K562 (cell line): ENCODE data around the gene IGSF21. TPM values are rescaled to one million over a fixed set of nuclear protein-coding genes. Genes with fewer than 3 reads are reported as not detected.

ENCODE experiments used
- ATAC-seq: fragments of 200-7000 bp; cut with Tn5 transposase; 3 replicates; pipeline ENCODE4 v1.9.1; 2020; ENCODE audit warnings: moderate library complexity
- BruUV-seq: library from RNA; stranded (reverse); fragments of 400-500 nt; replicated peaks from 2 replicates; lab custom pipeline; 2021; lab: Mats Ljungman, UMichigan
- CTCF ChIA-PET: fragments of 300-600 bp; formaldehyde crosslinking; extraction: SDS; loops from one replicate; lab custom pipeline; 2021; ENCODE audit warnings: low intra/inter-chr PET ratio; lab: Yijun Ruan, JAX
- POLR2A ChIA-PET: fragments of 300-600, 350-650 bp; sonication (Branson Sonifier 250); formaldehyde crosslinking; extraction: SDS; loops from one replicate; lab custom pipeline; 2021; ENCODE audit warnings: antibody characterized with exemption, inconsistent platforms; lab: Yijun Ruan, JAX
- DNase-seq, 4 experiments: peaks; one replicate each; pipeline versions ENCODE4 v3.0.0 to v3.0.0-alpha.2; 2011 to 2018; ENCODE audit warnings: low spot score in 3 of 4, mixed read lengths in 3 of 4; ENCODE audit errors: extremely low read depth in 1 of 4
- FAIRE-seq: peaks from 2 replicates; lab custom pipeline; 2011; peaks lifted over from hg19 to GRCh38; lab: Jason Lieb, UNC
- H2AFZ ChIP-seq: 2 replicates; pipeline ENCODE4 v1.6.0; 2011; ENCODE audit warnings: low read depth, low read length, control low read depth, inconsistent platforms
- H3K27ac ChIP-seq: fragments of 200-600 bp; 3 replicates; pipeline ENCODE4 v1.8.0; 2011; ENCODE audit warnings: low read depth, mild to moderate bottlenecking, control low read depth, inconsistent platforms, low read length, moderate library complexity, mixed read lengths; ENCODE audit errors: extremely low read depth
- H3K27me3 ChIP-seq, 2 experiments: fragments of 300-600 bp in 1 of 2; 2 replicates in 1 of 2; 3 replicates in 1 of 2; pipeline versions ENCODE4 v1.6.0 to v1.8.0; 2011; ENCODE audit warnings: inconsistent platforms in 2 of 2, low read length in 2 of 2, mild to moderate bottlenecking in 1 of 2, mixed read lengths in 1 of 2, moderate library complexity in 1 of 2; ENCODE audit not compliant: control insufficient read depth in 2 of 2, insufficient read depth in 2 of 2
- H3K36me3 ChIP-seq: fragments of 300-600 bp; 3 replicates; pipeline ENCODE4 v1.8.0; 2011; ENCODE audit warnings: mild to moderate bottlenecking, low read length, inconsistent platforms; ENCODE audit not compliant: control insufficient read depth, insufficient read depth
- H3K4me1 ChIP-seq, 2 experiments: fragments of 200-600 bp in 1 of 2; replicated peaks in 1 of 2; 2 replicates in 1 of 2; 3 replicates in 1 of 2; pipeline versions ENCODE4 v1.5.1 to v1.8.0; 2011; ENCODE audit warnings: inconsistent platforms in 2 of 2, low read length in 2 of 2, mild to moderate bottlenecking in 1 of 2, mixed read lengths in 1 of 2, moderate library complexity in 1 of 2; ENCODE audit not compliant: control insufficient read depth in 2 of 2, insufficient read depth in 2 of 2
- H3K4me2 ChIP-seq: 2 replicates; pipeline ENCODE4 v1.6.1; 2011; ENCODE audit warnings: low read length, control low read depth, inconsistent platforms, mixed read lengths; ENCODE audit not compliant: insufficient read depth
- H3K4me3 ChIP-seq: fragments of 200-600 bp; sonication (generic), shearing (Covaris generic); 2 replicates; pipeline ENCODE4 v1.5.1; 2016; ENCODE audit warnings: control low read depth, inconsistent platforms
- H3K79me2 ChIP-seq: fragments of 200-600 bp; 3 replicates; pipeline ENCODE4 v1.8.0; 2011; ENCODE audit warnings: low read length, inconsistent platforms; ENCODE audit not compliant: control insufficient read depth, insufficient read depth
- H3K9ac ChIP-seq, 2 experiments: 2 replicates each; pipeline versions ENCODE4 v1.6.0 to v1.6.1; 2011; ENCODE audit warnings: low read depth in 2 of 2, low read length in 2 of 2, control low read depth in 1 of 2, inconsistent platforms in 1 of 2, mild to moderate bottlenecking in 1 of 2, mixed read lengths in 1 of 2; ENCODE audit not compliant: insufficient read depth in 1 of 2
- H3K9me1 ChIP-seq: one replicate; pipeline ENCODE4 v1.6.0; 2011; ENCODE audit warnings: inconsistent platforms, mild to moderate bottlenecking, low read length, moderate library complexity; ENCODE audit not compliant: control insufficient read depth, insufficient read depth
- H3K9me3 ChIP-seq: replicated peaks from 2 replicates; pipeline ENCODE4 v1.5.1; 2011; ENCODE audit warnings: low read depth, low read length, inconsistent platforms; ENCODE audit not compliant: control insufficient read depth, insufficient read depth
- H4K20me1 ChIP-seq: replicated peaks from 2 replicates; pipeline ENCODE4 v1.6.1; 2011; ENCODE audit warnings: low read length, inconsistent platforms, mixed read lengths; ENCODE audit not compliant: control insufficient read depth, insufficient read depth
- ATF7 ChIP-seq: fragments of 450-650 bp; IDR thresholded peaks from 2 replicates; pipeline ENCODE4 v1.7.1; 2014; ENCODE audit warnings: mild to moderate bottlenecking, moderate library complexity
- C11orf30 ChIP-seq: fragments of 450-650 bp; IDR thresholded peaks from 2 replicates; pipeline ENCODE4 v1.6.1; 2016; ENCODE audit warnings: low read depth, mild to moderate bottlenecking
- EHMT2 ChIP-seq: fragments of 450-650 bp; IDR thresholded peaks from 2 replicates; pipeline ENCODE4 v1.6.1; 2018; ENCODE audit warnings: antibody characterized with exemption
- ETV5 ChIP-seq: sonication (generic); formaldehyde crosslinking; IDR thresholded peaks from 2 replicates; pipeline ENCODE4 v1.4.0; 2020; ENCODE audit warnings: low read depth, mild to moderate bottlenecking, missing genetic modification reagents
- FOSL1 ChIP-seq: fragments of 200-800 bp; sonication (Bioruptor generic); conservative IDR thresholded peaks from 2 replicates; pipeline ENCODE4 v1.6.1; 2016; ENCODE audit warnings: missing genetic modification characterization, missing compliant biosample characterization
- MAFF ChIP-seq: IDR thresholded peaks from 2 replicates; pipeline ENCODE4 v1.6.1; 2012; ENCODE audit warnings: low read length, improper control_type of control experiment
- MAFG ChIP-seq: fragments of 450-650 bp; conservative IDR thresholded peaks from 2 replicates; pipeline ENCODE4 v1.6.1; 2016; ENCODE audit warnings: missing genetic modification characterization, missing compliant biosample characterization
- NCOA4 ChIP-seq: fragments of 450-650 bp; IDR thresholded peaks from 2 replicates; pipeline ENCODE4 v1.6.1; 2018; ENCODE audit warnings: mild to moderate bottlenecking; ENCODE audit not compliant: partially characterized antibody
- RBBP5 ChIP-seq: fragments of 200-600 bp; sonication (generic); IDR thresholded peaks from 2 replicates; pipeline ENCODE4 v1.6.1; 2012; ENCODE audit warnings: borderline replicate concordance, mild to moderate bottlenecking, low read length, control low read depth, inconsistent platforms; ENCODE audit not compliant: insufficient read depth, poor library complexity, severe bottlenecking
- SMARCA5 ChIP-seq: fragments of 450-650 bp; IDR thresholded peaks from 2 replicates; pipeline ENCODE4 v1.6.1; 2016
- ZFP36 ChIP-seq: fragments of 150-350 bp; IDR thresholded peaks from 2 replicates; pipeline ENCODE4 v1.6.1; 2018; ENCODE audit warnings: low read length, low read depth; ENCODE audit not compliant: partially characterized antibody
- ZNF23 ChIP-seq: fragments of 250-450 bp; sonication (Bioruptor Pico); IDR thresholded peaks from 2 replicates; pipeline ENCODE4 v1.4.0; 2020; ENCODE audit warnings: mild to moderate bottlenecking
- ZNF316 ChIP-seq: fragments of 450-650 bp; IDR thresholded peaks from 2 replicates; pipeline ENCODE4 v1.6.1; 2016
- ZNF41 ChIP-seq: fragments of 250-450 bp; sonication (Bioruptor Pico); conservative IDR thresholded peaks from 2 replicates; pipeline ENCODE4 v1.4.0; 2020; ENCODE audit warnings: mild to moderate bottlenecking
- ZZZ3 ChIP-seq: fragments of 450-650 bp; IDR thresholded peaks from 2 replicates; pipeline ENCODE4 v1.6.1; 2016; ENCODE audit warnings: antibody characterized with exemption, mild to moderate bottlenecking, moderate library complexity
- WGBS: fragments of 100-300 bp; shearing (Covaris generic); methylation state at CpG from one replicate; pipeline ENCODE4 v1.1.6; 2016; ENCODE audit warnings: low coverage, mixed read lengths; ENCODE audit not compliant: insufficient coverage; ENCODE audit errors: missing lambda C conversion rate; 5-methylcytosine and 5-hydroxymethylcytosine counted together
- in situ Hi-C: fragments of 300-500 bp; cut with MboI; formaldehyde crosslinking; loops from 4 replicates; pipeline ENCODE4 v1.15.0; 2018; ENCODE audit warnings: inconsistent platforms, mixed read lengths
- intact Hi-C: fragments of 100-400 bp; cut with micrococcal nuclease; formaldehyde crosslinking; loops from 2 replicates; pipeline ENCODE4 v1.14.2; 2022
- polyA plus RNA-seq, 8 experiments: library from polyadenylated mRNA; depleted of rRNA in 4 of 8; stranded (reverse) in 5 of 8; unstranded in 3 of 8; fragments of >200 nt; fragmentation: Nextera tagmentation in 2 of 8; fragmentation: Illumina TruSeq in 1 of 8; extraction: Ambion mirVana in 2 of 8; extraction: Trizol in 1 of 8; gene quantifications; 2 replicates each; pipeline versions ENCODE4 v1.2.1 to v1.2.3, GENCODE V29; 2011 to 2014; ENCODE audit warnings: inconsistent platforms in 1 of 8, missing spikeins in 1 of 8
- total RNA-seq, 7 experiments: library from RNA; depleted of rRNA in 6 of 7; stranded (reverse); fragments of >200 nt in 6 of 7; fragmentation: Illumina TruSeq in 2 of 7; extraction: Trizol in 2 of 7; gene quantifications; 2 replicates each; pipeline versions ENCODE4 v1.2.1 to v1.2.3, GENCODE V29; 2011 to 2021; ENCODE audit warnings: low replicate concordance in 1 of 7
- TF ChIP-seq, protein P1 (sequence below), 2 experiments: IDR thresholded peaks; 2 replicates each; pipeline ENCODE4 v1.6.1; 2011; ENCODE audit warnings: borderline replicate concordance in 1 of 2, control low read depth in 1 of 2, low read depth in 1 of 2, low read length in 1 of 2, mild to moderate bottlenecking in 1 of 2, mixed read lengths in 1 of 2, moderate library complexity in 1 of 2; ENCODE audit not compliant: insufficient read depth in 1 of 2, insufficient read length in 1 of 2, poor library complexity in 1 of 2, severe bottlenecking in 1 of 2; ENCODE audit errors: extremely low read depth in 1 of 2
- TF ChIP-seq, protein P2 (sequence below): fragments of 450-650 bp; IDR thresholded peaks from 2 replicates; pipeline ENCODE4 v1.6.1; 2016; ENCODE audit warnings: low read depth, mild to moderate bottlenecking, moderate library complexity

Gene IGSF21
- total and polyA plus RNA-seq, 9 of the 15 experiments (the other 6 are each of a cell fraction or from before 2014, with no cell fraction given) = not detected

DNA sequence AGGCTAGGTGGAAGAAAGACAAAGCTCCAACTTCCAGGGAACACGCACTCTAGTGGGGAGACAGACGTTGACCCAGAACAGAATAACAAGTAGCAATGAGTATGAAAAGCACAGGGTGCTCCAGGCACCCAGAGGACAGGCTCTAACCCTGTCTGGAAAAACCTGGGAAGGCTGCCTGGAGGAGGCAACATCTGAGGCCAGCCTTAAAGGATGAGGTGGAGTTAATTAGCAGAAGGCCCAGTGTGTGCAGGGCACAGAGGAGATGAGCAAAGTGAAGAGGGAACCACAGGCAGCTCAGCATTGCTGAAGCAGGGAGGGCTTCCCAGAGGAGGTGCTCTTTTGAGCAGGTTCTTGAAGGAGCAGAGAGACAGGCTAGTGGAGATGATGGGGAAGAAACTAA lies 246.4 kb downstream of the IGSF21 start (continued):
- TF ChIP-seq, protein P1, sequence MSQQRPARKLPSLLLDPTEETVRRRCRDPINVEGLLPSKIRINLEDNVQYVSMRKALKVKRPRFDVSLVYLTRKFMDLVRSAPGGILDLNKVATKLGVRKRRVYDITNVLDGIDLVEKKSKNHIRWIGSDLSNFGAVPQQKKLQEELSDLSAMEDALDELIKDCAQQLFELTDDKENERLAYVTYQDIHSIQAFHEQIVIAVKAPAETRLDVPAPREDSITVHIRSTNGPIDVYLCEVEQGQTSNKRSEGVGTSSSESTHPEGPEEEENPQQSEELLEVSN (IDR thresholded peaks at IDR 0.05; ENCODE audit: borderline replicate concordance in 1 of 2, extremely low read depth in 1 of 2, insufficient read depth in 1 of 2, insufficient read length in 1 of 2, low read depth in 1 of 2, low read length in 1 of 2, poor library complexity in 1 of 2, severe bottlenecking in 1 of 2) = no peak
- TF ChIP-seq RBBP5 (no peak), ETV5 (CRISPR knock-in tag) (no peak), ZNF41 (CRISPR knock-in tag) (no peak), FOSL1 (tag) (no peak), NCOA4 (no peak), ZZZ3 (no peak), ATF7 (no peak), EHMT2 (no peak), SMARCA5 (0 out of 2 replicates have a peak, but pooled peaks have one; percentile 23), ZFP36 (peak; percentile 97)

DNA sequence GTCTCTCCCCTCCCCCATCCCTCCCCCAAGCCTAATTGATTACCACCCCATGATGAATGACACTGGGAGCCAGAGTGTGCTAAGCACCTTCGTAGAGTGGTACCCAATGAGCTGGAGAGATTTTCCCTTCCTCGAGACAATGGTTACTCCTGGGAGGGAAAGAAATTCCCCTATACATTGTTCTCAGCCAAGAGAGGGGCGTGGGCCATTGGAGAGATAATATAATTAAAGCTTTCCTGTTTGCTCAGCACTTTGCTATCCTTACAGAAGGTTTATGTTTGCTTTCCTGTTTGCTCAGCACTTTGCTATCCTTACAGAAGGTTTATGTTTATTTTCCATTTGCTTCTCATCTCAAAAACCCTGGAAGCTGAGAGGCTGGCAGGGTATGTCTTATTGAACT lies 247.0 kb downstream of the IGSF21 start:
- H3K4me2 ChIP-seq = no peak overlapping the region
- peaks cover 3% of the 10 kb centered on the region for H4K20me1 ChIP-seq
- no peak for FAIRE-seq
- peaks cover 6 to 41% of the 10 kb centered on the region in 2 experiments; a peak in 3 of 5 replicates for H3K27me3 ChIP-seq
- intact Hi-C loops = no loop called here
- no TSS peak for BruUV-seq
- ChIA-PET POLR2A (interaction anchor here (0.6 kb wide), 1 partner anchor 486 kb away, joined by 3 read pairs; no protein-coding TSS in a partner anchor), CTCF (no interaction called here)
- ATAC-seq = no peak
- no peak overlapping the region for H3K27ac ChIP-seq
- H3K36me3 ChIP-seq = no peaks in the 10 kb centered on the region
- TF ChIP-seq C11orf30 (peak; percentile 7; the same call in 1 of the 2 replicates), ZNF23 (no peak), MAFF (0 out of 2 replicates have a peak, but pooled peaks have one; percentile 6), ZNF316 (0 out of 2 replicates have a peak, but pooled peaks have one; percentile 34), MAFG (tag) (0 out of 2 replicates have a peak, but pooled peaks have one; percentile 16)
- TF ChIP-seq, protein P2, sequence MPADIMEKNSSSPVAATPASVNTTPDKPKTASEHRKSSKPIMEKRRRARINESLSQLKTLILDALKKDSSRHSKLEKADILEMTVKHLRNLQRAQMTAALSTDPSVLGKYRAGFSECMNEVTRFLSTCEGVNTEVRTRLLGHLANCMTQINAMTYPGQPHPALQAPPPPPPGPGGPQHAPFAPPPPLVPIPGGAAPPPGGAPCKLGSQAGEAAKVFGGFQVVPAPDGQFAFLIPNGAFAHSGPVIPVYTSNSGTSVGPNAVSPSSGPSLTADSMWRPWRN = no peak
- H3K4me3 ChIP-seq = no peak overlapping the region
- WGBS = 0% methylated on average over 3 of the region's 3 CpGs
- no peak overlapping the region for H2AFZ ChIP-seq
- no peak overlapping the region for H3K9ac ChIP-seq
- no peaks in the 10 kb centered on the region for H3K9me3 ChIP-seq
- no peak for DNase-seq
- in situ Hi-C loops = no loop called here
- no peaks in the 10 kb centered on the region for H3K9me1 ChIP-seq
- H3K4me1 ChIP-seq = no peaks in the 10 kb centered on the region
- no peaks in the 10 kb centered on the region for H3K79me2 ChIP-seq
